ENCODE data around the gene PNPLA7. TPM values are rescaled to one million over a fixed set of nuclear protein-coding genes. Genes with fewer than 3 reads are reported as not detected.

PNPLA7 gene
- total and polyA plus RNA-seq, 4 donors: 0.75 to 6.5 (median 2.1) TPM

DNA sequence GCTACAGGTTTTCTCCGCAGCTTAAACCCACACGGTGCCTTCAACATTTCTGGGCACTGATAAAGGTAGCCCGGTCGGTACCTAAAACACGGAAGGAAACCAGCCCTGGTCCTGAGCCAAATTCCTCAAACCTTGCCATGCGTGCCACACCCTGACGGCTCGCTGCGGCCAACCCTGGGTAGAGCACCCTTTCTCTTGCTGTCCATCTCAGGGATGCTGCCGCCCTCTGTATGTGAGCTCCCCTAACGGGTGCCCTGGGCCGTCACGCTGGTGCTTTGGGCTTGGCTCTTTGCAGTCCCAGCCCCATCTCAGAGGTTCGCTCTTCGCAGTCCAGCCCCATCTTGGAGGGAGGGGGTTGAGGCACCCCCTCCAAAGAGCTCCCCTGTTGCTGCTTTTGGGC lies 43.9 kb downstream of the PNPLA7 start:
- Histone ChIP-seq H3K36me3 (ENCODE audit: control insufficient read depth in 4 of 4, insufficient read depth in 3 of 4, low read depth in 1 of 4, low read length in 3 of 4) (peaks cover 0 to 9% (median 2%) of the 10 kb centered on the region in 4 donors), H3K27me3 (ENCODE audit: control insufficient read depth in 4 of 4, insufficient read depth in 4 of 4, low read length in 3 of 4) (no peaks in the 10 kb centered on the region), H3K4me1 (ENCODE audit: control insufficient read depth in 4 of 4, insufficient read depth in 4 of 4, low read length in 3 of 4) (no peaks in the 10 kb centered on the region), H3K9me3 (ENCODE audit: control insufficient read depth in 4 of 4, low read length in 3 of 4) (no peaks in the 10 kb centered on the region), H3K9ac (ENCODE audit: low read depth in 1 of 2, low read length in 2 of 2) (no peak overlapping the region), H3K4me3 (ENCODE audit: low read depth in 1 of 3, low read length in 3 of 3) (no peak overlapping the region), H3K27ac (ENCODE audit: low read depth in 1 of 2, low read length in 2 of 2) (no peak overlapping the region)
- WGBS: 94% methylated on average over 15 of the region's 15 CpGs
- no peak for TF ChIP-seq RXRA (IDR thresholded peaks at IDR 0.05)
- TF ChIP-seq SP1 (IDR thresholded peaks at IDR 0.05): no peak
- TF ChIP-seq TAF1 (conservative IDR thresholded peaks at IDR 0.05): no peak
- TF ChIP-seq RAD21 (IDR thresholded peaks at IDR 0.05): no peak
- TF ChIP-seq, protein P1, sequence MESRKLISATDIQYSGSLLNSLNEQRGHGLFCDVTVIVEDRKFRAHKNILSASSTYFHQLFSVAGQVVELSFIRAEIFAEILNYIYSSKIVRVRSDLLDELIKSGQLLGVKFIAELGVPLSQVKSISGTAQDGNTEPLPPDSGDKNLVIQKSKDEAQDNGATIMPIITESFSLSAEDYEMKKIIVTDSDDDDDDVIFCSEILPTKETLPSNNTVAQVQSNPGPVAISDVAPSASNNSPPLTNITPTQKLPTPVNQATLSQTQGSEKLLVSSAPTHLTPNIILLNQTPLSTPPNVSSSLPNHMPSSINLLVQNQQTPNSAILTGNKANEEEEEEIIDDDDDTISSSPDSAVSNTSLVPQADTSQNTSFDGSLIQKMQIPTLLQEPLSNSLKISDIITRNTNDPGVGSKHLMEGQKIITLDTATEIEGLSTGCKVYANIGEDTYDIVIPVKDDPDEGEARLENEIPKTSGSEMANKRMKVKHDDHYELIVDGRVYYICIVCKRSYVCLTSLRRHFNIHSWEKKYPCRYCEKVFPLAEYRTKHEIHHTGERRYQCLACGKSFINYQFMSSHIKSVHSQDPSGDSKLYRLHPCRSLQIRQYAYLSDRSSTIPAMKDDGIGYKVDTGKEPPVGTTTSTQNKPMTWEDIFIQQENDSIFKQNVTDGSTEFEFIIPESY (IDR thresholded peaks at IDR 0.05): no peak
- TF ChIP-seq, protein P2, sequence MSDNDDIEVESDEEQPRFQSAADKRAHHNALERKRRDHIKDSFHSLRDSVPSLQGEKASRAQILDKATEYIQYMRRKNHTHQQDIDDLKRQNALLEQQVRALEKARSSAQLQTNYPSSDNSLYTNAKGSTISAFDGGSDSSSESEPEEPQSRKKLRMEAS (IDR thresholded peaks at IDR 0.05): no peak
- TF ChIP-seq NR2F2 (IDR thresholded peaks at IDR 0.05): no peak
- no peak for TF ChIP-seq FOXA1 (IDR thresholded peaks at IDR 0.05)
- no peak for TF ChIP-seq HNF4A (conservative IDR thresholded peaks at IDR 0.05)
- TF ChIP-seq YY1 (IDR thresholded peaks at IDR 0.05): no peak
- no peak for DNase-seq (ENCODE audit: low spot score)

DNA sequence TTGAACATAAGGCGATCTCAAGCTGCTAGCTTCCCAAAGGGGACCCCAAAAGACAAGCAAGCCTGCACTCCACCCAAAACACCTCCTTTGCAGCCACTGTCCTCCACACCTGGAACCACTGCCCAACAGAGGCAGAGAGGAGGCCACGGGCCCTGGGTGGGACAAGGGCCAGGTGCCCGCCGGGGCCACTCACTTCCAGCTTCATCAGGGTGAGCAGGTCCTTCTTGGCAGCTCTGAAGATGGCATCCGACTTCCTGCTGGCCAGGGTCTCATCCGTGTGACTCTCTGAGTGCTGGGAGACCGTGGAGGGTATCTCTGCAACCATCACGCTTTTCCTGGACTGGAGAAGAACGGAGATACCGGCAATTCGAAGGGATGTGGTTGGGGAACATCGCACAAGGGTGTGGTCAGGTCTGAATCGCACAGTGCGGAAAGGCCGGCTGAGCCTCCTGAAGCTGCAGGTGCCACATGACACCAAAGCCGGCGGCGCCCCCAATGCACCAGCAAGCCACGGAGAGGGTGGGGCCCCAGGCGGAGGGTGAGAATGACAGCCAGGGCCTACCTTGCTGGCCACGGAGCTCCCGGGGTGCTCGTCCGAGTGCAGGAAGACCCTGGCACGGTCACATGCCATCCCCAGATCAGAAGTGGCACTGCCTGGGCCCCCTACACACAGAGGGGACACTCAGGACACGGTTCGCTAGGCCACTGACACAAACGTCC lies 44.6 kb downstream of the PNPLA7 start:
- Histone ChIP-seq H3K4me3 (ENCODE audit: low read depth in 1 of 3, low read length in 3 of 3) (no peak overlapping the region), H3K9ac (ENCODE audit: low read depth in 1 of 2, low read length in 2 of 2) (no peak overlapping the region), H3K9me3 (ENCODE audit: control insufficient read depth in 4 of 4, low read length in 3 of 4) (no peaks in the 10 kb centered on the region), H3K27me3 (ENCODE audit: control insufficient read depth in 4 of 4, insufficient read depth in 4 of 4, low read length in 3 of 4) (no peaks in the 10 kb centered on the region), H3K27ac (ENCODE audit: low read depth in 1 of 2, low read length in 2 of 2) (no peak overlapping the region), H3K4me1 (ENCODE audit: control insufficient read depth in 4 of 4, insufficient read depth in 4 of 4, low read length in 3 of 4) (no peaks in the 10 kb centered on the region), H3K36me3 (ENCODE audit: control insufficient read depth in 4 of 4, insufficient read depth in 3 of 4, low read depth in 1 of 4, low read length in 3 of 4) (peaks cover 0 to 16% (median 2%) of the 10 kb centered on the region in 4 donors)
- WGBS: 95% methylated on average over 28 of the region's 28 CpGs
- DNase-seq (ENCODE audit: low spot score): no peak
- TF ChIP-seq RXRA (IDR thresholded peaks at IDR 0.05) (no peak), GABPA (IDR thresholded peaks at IDR 0.05 in 1 of 2, conservative IDR thresholded peaks at IDR 0.05 in 1 of 2) (no peak), FOXA2 (IDR thresholded peaks at IDR 0.05) (no peak), RAD21 (IDR thresholded peaks at IDR 0.05) (no peak), JUND (IDR thresholded peaks at IDR 0.05) (no peak), EGR1 (IDR thresholded peaks at IDR 0.05; ENCODE audit: low read depth in 2 of 2) (no peak), TAF1 (conservative IDR thresholded peaks at IDR 0.05) (no peak), HNF4A (conservative IDR thresholded peaks at IDR 0.05) (no peak), HNF4G (IDR thresholded peaks at IDR 0.05) (no peak), NR2F2 (IDR thresholded peaks at IDR 0.05) (no peak), YY1 (IDR thresholded peaks at IDR 0.05) (no peak)
- TF ChIP-seq, protein P2 (IDR thresholded peaks at IDR 0.05): no peak
- TF ChIP-seq, protein P1 (IDR thresholded peaks at IDR 0.05): no peak
- TF ChIP-seq, protein P3, sequence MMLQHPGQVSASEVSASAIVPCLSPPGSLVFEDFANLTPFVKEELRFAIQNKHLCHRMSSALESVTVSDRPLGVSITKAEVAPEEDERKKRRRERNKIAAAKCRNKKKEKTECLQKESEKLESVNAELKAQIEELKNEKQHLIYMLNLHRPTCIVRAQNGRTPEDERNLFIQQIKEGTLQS (IDR thresholded peaks at IDR 0.05): no peak
